ENCODE results near the gene MAP1LC3B2. TPM values are rescaled to one million over a fixed set of nuclear protein-coding genes. Genes with fewer than 3 reads are reported as not detected.

The MAP1LC3B2 gene
- total RNA-seq, 1 donor from 2014 or later: 0.79 TPM

GRCh38 chr12:116528065-116528464 lies 31.1 kb upstream of the MAP1LC3B2 start:
- H3K4me3 ChIP-seq (ENCODE audit: low read depth, low read length): no peak overlapping the region
- DNase-seq (ENCODE audit: low read depth) (peak; percentile 91), FAIRE-seq (no peak)
- TF ChIP-seq CTCF (IDR thresholded peaks at IDR 0.05; ENCODE audit: insufficient read depth, low read length, severe bottlenecking): no peak
- H3K36me3 ChIP-seq (ENCODE audit: control insufficient read depth, insufficient read depth, low read length): no peaks in the 10 kb centered on the region
- H3K27me3 ChIP-seq (ENCODE audit: control insufficient read depth, insufficient read depth, low read length): no peaks in the 10 kb centered on the region

- DNase-seq (ENCODE audit: low read depth) (no peak), FAIRE-seq (no peak)
- H3K4me3 ChIP-seq (ENCODE audit: low read depth, low read length): no peak overlapping the region
- TF ChIP-seq CTCF (IDR thresholded peaks at IDR 0.05; ENCODE audit: insufficient read depth, low read length, severe bottlenecking): no peak
- no peaks in the 10 kb centered on the region for H3K27me3 ChIP-seq (ENCODE audit: control insufficient read depth, insufficient read depth, low read length)
- H3K36me3 ChIP-seq (ENCODE audit: control insufficient read depth, insufficient read depth, low read length): no peaks in the 10 kb centered on the region
Observed at GRCh38 chr12:116528498-116528897, 30.7 kb upstream of the MAP1LC3B2 start.

DNA sequence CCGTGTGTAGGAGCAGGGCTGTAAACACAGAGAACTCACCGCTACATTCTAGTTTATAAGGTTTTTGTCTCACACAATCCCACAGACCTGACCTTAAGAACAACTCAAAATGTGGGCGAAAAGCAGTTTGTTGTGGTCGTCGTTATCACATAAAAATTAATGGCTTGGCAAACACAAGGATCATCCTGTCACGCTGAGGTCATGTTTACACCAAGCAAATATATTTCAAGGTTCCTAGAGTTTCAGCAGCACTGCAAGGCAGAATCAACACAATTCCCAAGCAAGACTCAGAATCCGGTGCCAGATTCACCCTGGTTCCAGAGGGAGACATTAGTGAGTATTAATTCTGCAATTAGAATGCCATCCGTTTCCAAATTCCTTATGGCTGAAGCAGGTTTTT lies 30.1 kb upstream of the MAP1LC3B2 start:
- Histone ChIP-seq H3K36me3 (ENCODE audit: control insufficient read depth, insufficient read depth, low read length) (no peaks in the 10 kb centered on the region), H3K4me3 (ENCODE audit: low read depth, low read length) (no peak overlapping the region), H3K27me3 (ENCODE audit: control insufficient read depth, insufficient read depth, low read length) (no peaks in the 10 kb centered on the region)
- FAIRE-seq (no peak), DNase-seq (ENCODE audit: low read depth) (no peak)
- no peak for TF ChIP-seq CTCF (IDR thresholded peaks at IDR 0.05; ENCODE audit: insufficient read depth, low read length, severe bottlenecking)

DNA sequence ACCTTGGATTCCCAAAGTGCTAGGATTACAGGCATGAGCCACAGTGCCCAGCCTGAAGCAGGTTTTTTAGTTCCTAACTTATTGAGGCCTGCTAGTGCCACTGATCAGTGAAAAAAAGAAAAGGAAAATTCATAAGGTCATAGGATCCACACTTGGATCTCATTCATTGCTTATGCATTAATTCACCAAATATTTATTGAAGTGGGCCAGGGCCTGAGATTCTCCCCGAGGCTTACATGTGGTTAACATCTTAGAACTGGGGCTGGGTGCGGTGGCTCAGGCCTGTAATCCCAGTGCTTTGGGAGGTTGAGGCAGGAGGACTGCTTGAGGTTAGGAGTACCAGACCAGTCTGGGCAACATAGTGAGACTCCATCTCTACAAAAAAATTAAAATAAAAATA lies 29.5 kb upstream of the MAP1LC3B2 start:
- H3K27me3 ChIP-seq (ENCODE audit: control insufficient read depth, insufficient read depth, low read length): no peaks in the 10 kb centered on the region
- TF ChIP-seq CTCF (IDR thresholded peaks at IDR 0.05; ENCODE audit: insufficient read depth, low read length, severe bottlenecking): no peak
- FAIRE-seq: no peak
- no peak overlapping the region for H3K4me3 ChIP-seq (ENCODE audit: low read depth, low read length)
- DNase-seq (ENCODE audit: low read depth): no peak
- no peaks in the 10 kb centered on the region for H3K36me3 ChIP-seq (ENCODE audit: control insufficient read depth, insufficient read depth, low read length)

DNA sequence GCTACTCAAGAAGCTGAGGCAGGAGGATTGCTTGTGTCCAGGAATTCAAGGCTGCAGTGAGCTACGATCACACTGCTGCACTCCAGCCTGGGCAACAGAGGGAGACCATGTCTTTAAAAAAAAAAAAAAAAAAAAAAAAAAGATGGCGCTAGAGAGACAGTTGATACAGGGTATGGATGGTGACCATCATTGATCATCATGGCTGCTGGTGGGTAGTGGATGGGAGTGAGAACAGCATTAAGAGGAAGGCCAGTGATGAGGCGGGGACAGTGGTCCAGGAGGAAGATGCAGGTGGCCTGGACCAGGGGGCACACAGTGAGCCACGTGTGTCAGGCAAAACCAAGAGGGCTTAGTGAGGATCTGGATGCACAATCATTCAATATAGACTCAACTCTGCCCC lies 26.8 kb upstream of the MAP1LC3B2 start:
- H3K27me3 ChIP-seq (ENCODE audit: control insufficient read depth, insufficient read depth, low read length): no peaks in the 10 kb centered on the region
- no peaks in the 10 kb centered on the region for H3K36me3 ChIP-seq (ENCODE audit: control insufficient read depth, insufficient read depth, low read length)
- no peak overlapping the region for H3K4me3 ChIP-seq (ENCODE audit: low read depth, low read length)
- DNase-seq (ENCODE audit: low read depth) (no peak), FAIRE-seq (no peak)
- TF ChIP-seq CTCF (IDR thresholded peaks at IDR 0.05; ENCODE audit: insufficient read depth, low read length, severe bottlenecking): no peak

- DNase-seq (ENCODE audit: low read depth) (no peak), FAIRE-seq (no peak)
- Histone ChIP-seq H3K27me3 (ENCODE audit: control insufficient read depth, insufficient read depth, low read length) (no peaks in the 10 kb centered on the region), H3K36me3 (ENCODE audit: control insufficient read depth, insufficient read depth, low read length) (no peaks in the 10 kb centered on the region), H3K4me3 (ENCODE audit: low read depth, low read length) (peak overlapping the region; percentile 42)
- TF ChIP-seq CTCF (IDR thresholded peaks at IDR 0.05; ENCODE audit: insufficient read depth, low read length, severe bottlenecking): no peak
Observed at GRCh38 chr12:116532986-116533342, 26.2 kb upstream of the MAP1LC3B2 start.

All from bronchial epithelial cell (primary cell).